Ovary (tissue), 3 donors: ENCODE measurements around the gene GRID1.

Source experiments
- CTCF ChIP-seq, 3 donors: fragments of 450-650 bp in 2 of 3; fragments of 200-600 bp in 1 of 3; IDR thresholded peaks; one replicate each; pipeline versions ENCODE4 v1.5.1 to v1.8.0; 2016 to 2022; ENCODE audit warnings: antibody characterized with exemption in 3 of 3, mild to moderate bottlenecking in 1 of 3
- EP300 ChIP-seq: sonication (generic); formaldehyde crosslinking; IDR thresholded peaks from one replicate; pipeline ENCODE4 v1.6.1; 2017; ENCODE audit warnings: antibody characterized with exemption
- POLR2A ChIP-seq: fragments of 450-650 bp; IDR thresholded peaks from one replicate; pipeline ENCODE4 v1.6.1; 2017; ENCODE audit warnings: antibody characterized with exemption, mild to moderate bottlenecking, moderate library complexity
- donor health status: DM: no; HTN: no; CAD: no.

GRCh38 chr10:86254526-86255174 is 111.9 kb downstream of the GRID1 start:
- TF ChIP-seq EP300 (no peak), CTCF (IDR thresholded peaks at IDR 0.05) (no peak), POLR2A (no peak)
